ENCODE results near the gene TBC1D22A. TPM values are rescaled to one million over a fixed set of nuclear protein-coding genes. Genes with fewer than 3 reads are reported as not detected.

Gene TBC1D22A
- total and polyA plus RNA-seq, 2 donors: 11.8 to 25.7 TPM

GRCh38 chr22:47151064-47151463 lies 388.6 kb downstream of the TBC1D22A start:
- Histone ChIP-seq H3K36me3 (ENCODE audit: control insufficient read depth in 2 of 2, insufficient read depth in 2 of 2, low read length in 1 of 2) (peaks cover 0 to 7% of the 10 kb centered on the region in 2 donors), H3K27me3 (ENCODE audit: control insufficient read depth in 2 of 2, insufficient read depth in 1 of 2, low read length in 1 of 2) (no peaks in the 10 kb centered on the region), H3K9me3 (ENCODE audit: control insufficient read depth in 2 of 2, insufficient read depth in 1 of 2, low read length in 1 of 2) (peaks cover 0 to 5% of the 10 kb centered on the region in 2 donors), H3K27ac (ENCODE audit: low read depth in 1 of 2, low read length in 1 of 2) (no peak overlapping the region), H3K4me1 (ENCODE audit: control insufficient read depth in 2 of 2, insufficient read depth in 2 of 2, low read length in 2 of 2) (peaks cover 0 to 17% of the 10 kb centered on the region in 2 donors), H3K4me3 (ENCODE audit: low read length in 2 of 2) (no peak overlapping the region)
- no peak for DNase-seq (ENCODE audit: low read depth in 6 of 9, low spot score in 9 of 9)
- WGBS: 97% methylated on average over 19 of the region's 19 CpGs

DNA sequence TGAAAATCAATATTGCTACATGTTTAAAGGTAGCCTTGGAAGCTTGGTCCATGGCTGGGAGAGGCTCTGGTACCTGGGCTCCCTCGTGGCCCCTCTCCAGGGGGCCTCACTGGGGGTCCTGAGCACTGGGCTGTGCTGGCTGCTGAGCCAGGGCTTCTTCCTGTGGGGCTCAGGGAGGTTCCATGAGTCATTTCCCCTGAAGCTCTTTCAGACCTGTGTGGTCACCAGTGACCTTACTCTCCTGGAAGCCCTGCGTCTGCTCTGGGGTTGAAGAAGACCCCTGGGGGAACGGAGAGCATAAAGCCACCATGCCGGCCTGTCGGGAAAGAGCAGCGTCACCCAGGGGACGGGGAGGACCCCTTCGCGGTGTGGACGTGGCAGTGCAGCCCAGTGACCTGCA lies 389.0 kb downstream of the TBC1D22A start:
- Histone ChIP-seq H3K4me1 (ENCODE audit: control insufficient read depth in 2 of 2, insufficient read depth in 2 of 2, low read length in 2 of 2) (peaks cover 0 to 17% of the 10 kb centered on the region in 2 donors), H3K9me3 (ENCODE audit: control insufficient read depth in 2 of 2, insufficient read depth in 1 of 2, low read length in 1 of 2) (peaks cover 0 to 5% of the 10 kb centered on the region in 2 donors), H3K4me3 (ENCODE audit: low read length in 2 of 2) (no peak overlapping the region), H3K27me3 (ENCODE audit: control insufficient read depth in 2 of 2, insufficient read depth in 1 of 2, low read length in 1 of 2) (no peaks in the 10 kb centered on the region), H3K27ac (ENCODE audit: low read depth in 1 of 2, low read length in 1 of 2) (no peak overlapping the region), H3K36me3 (ENCODE audit: control insufficient read depth in 2 of 2, insufficient read depth in 2 of 2, low read length in 1 of 2) (peaks cover 0 to 5% of the 10 kb centered on the region in 2 donors)
- WGBS: 88% methylated on average over 10 of the region's 10 CpGs
- no peak for DNase-seq (ENCODE audit: low read depth in 6 of 9, low spot score in 9 of 9)

- Histone ChIP-seq H3K4me3 (ENCODE audit: low read length in 2 of 2) (no peak overlapping the region), H3K9me3 (ENCODE audit: control insufficient read depth in 2 of 2, insufficient read depth in 1 of 2, low read length in 1 of 2) (peaks cover 0 to 5% of the 10 kb centered on the region in 2 donors), H3K27ac (ENCODE audit: low read depth in 1 of 2, low read length in 1 of 2) (no peak overlapping the region), H3K36me3 (ENCODE audit: control insufficient read depth in 2 of 2, insufficient read depth in 2 of 2, low read length in 1 of 2) (peaks cover 0 to 4% of the 10 kb centered on the region in 2 donors), H3K27me3 (ENCODE audit: control insufficient read depth in 2 of 2, insufficient read depth in 1 of 2, low read length in 1 of 2) (no peaks in the 10 kb centered on the region), H3K4me1 (ENCODE audit: control insufficient read depth in 2 of 2, insufficient read depth in 2 of 2, low read length in 2 of 2) (peaks cover 0 to 24% of the 10 kb centered on the region in 2 donors)
- DNase-seq (ENCODE audit: low read depth in 6 of 9, low spot score in 9 of 9): no peak
- WGBS: 95% methylated on average over 17 of the region's 17 CpGs
Observed at GRCh38 chr22:47152236-47152635, 389.8 kb downstream of the TBC1D22A start.

DNA sequence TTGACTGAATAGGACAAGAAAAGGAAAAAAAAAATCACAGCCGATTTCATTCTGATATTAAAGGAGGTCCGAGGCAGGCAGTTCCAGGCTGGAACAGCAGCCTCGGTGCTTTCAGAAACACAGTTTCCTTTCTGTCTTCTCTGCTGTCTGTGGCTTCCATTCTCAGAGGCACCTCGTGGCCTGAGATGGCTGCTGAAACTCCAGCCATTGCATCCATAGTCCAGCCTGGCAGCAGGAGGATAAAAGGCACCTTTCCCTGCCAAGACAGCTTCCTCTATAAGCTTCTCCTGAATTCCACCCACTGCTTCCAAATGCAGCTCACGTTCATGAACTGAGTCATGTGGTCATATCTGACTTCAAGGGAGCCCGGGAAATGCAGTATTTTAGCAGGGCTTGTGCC lies 390.5 kb downstream of the TBC1D22A start:
- peaks cover 0 to 30% of the 10 kb centered on the region in 2 donors for H3K4me1 ChIP-seq (ENCODE audit: control insufficient read depth in 2 of 2, insufficient read depth in 2 of 2, low read length in 2 of 2)
- no peaks in the 10 kb centered on the region for H3K27me3 ChIP-seq (ENCODE audit: control insufficient read depth in 2 of 2, insufficient read depth in 1 of 2, low read length in 1 of 2)
- H3K36me3 ChIP-seq (ENCODE audit: control insufficient read depth in 2 of 2, insufficient read depth in 2 of 2, low read length in 1 of 2): peaks cover 0 to 4% of the 10 kb centered on the region in 2 donors
- H3K4me3 ChIP-seq (ENCODE audit: low read length in 2 of 2): no peak overlapping the region
- WGBS: 71% methylated on average over 6 of the region's 6 CpGs
- DNase-seq (ENCODE audit: low read depth in 6 of 9, low spot score in 9 of 9): no peak
- peaks cover 0 to 5% of the 10 kb centered on the region in 2 donors for H3K9me3 ChIP-seq (ENCODE audit: control insufficient read depth in 2 of 2, insufficient read depth in 1 of 2, low read length in 1 of 2)
- no peak overlapping the region for H3K27ac ChIP-seq (ENCODE audit: low read depth in 1 of 2, low read length in 1 of 2)

GRCh38 chr22:47153854-47154525 lies 391.5 kb downstream of the TBC1D22A start:
- H3K27ac ChIP-seq (ENCODE audit: low read depth in 1 of 2, low read length in 1 of 2): no peak overlapping the region
- H3K36me3 ChIP-seq (ENCODE audit: control insufficient read depth in 2 of 2, insufficient read depth in 2 of 2, low read length in 1 of 2): peaks cover 2 to 4% of the 10 kb centered on the region in 2 donors
- peaks cover 0 to 33% of the 10 kb centered on the region in 2 donors for H3K4me1 ChIP-seq (ENCODE audit: control insufficient read depth in 2 of 2, insufficient read depth in 2 of 2, low read length in 2 of 2)
- H3K4me3 ChIP-seq (ENCODE audit: low read length in 2 of 2): no peak overlapping the region
- no peaks in the 10 kb centered on the region for H3K27me3 ChIP-seq (ENCODE audit: control insufficient read depth in 2 of 2, insufficient read depth in 1 of 2, low read length in 1 of 2)
- H3K9me3 ChIP-seq (ENCODE audit: control insufficient read depth in 2 of 2, insufficient read depth in 1 of 2, low read length in 1 of 2): peaks cover 0 to 5% of the 10 kb centered on the region in 2 donors
- no peak for DNase-seq (ENCODE audit: low read depth in 6 of 9, low spot score in 9 of 9)
- WGBS: 93% methylated on average over 23 of the region's 23 CpGs

- Histone ChIP-seq H3K27ac (ENCODE audit: low read depth in 1 of 2, low read length in 1 of 2) (no peak overlapping the region), H3K4me3 (ENCODE audit: low read length in 2 of 2) (no peak overlapping the region), H3K9me3 (ENCODE audit: control insufficient read depth in 2 of 2, insufficient read depth in 1 of 2, low read length in 1 of 2) (peaks cover 0 to 5% of the 10 kb centered on the region in 2 donors), H3K4me1 (ENCODE audit: control insufficient read depth in 2 of 2, insufficient read depth in 2 of 2, low read length in 2 of 2) (peaks cover 0 to 33% of the 10 kb centered on the region in 2 donors), H3K27me3 (ENCODE audit: control insufficient read depth in 2 of 2, insufficient read depth in 1 of 2, low read length in 1 of 2) (no peaks in the 10 kb centered on the region), H3K36me3 (ENCODE audit: control insufficient read depth in 2 of 2, insufficient read depth in 2 of 2, low read length in 1 of 2) (peaks cover 3 to 11% of the 10 kb centered on the region in 2 donors)
- DNase-seq (ENCODE audit: low read depth in 6 of 9, low spot score in 9 of 9): no peak
- WGBS: 92% methylated on average over 19 of the region's 19 CpGs
Observed at GRCh38 chr22:47154621-47155081, 392.2 kb downstream of the TBC1D22A start.

- DNase-seq (ENCODE audit: low read depth in 6 of 9, low spot score in 9 of 9): no peak
- WGBS: 97% methylated on average over 31 of the region's 31 CpGs
- Histone ChIP-seq H3K27ac (ENCODE audit: low read depth in 1 of 2, low read length in 1 of 2) (no peak overlapping the region), H3K27me3 (ENCODE audit: control insufficient read depth in 2 of 2, insufficient read depth in 1 of 2, low read length in 1 of 2) (no peaks in the 10 kb centered on the region), H3K4me1 (ENCODE audit: control insufficient read depth in 2 of 2, insufficient read depth in 2 of 2, low read length in 2 of 2) (peaks cover 0 to 33% of the 10 kb centered on the region in 2 donors), H3K9me3 (ENCODE audit: control insufficient read depth in 2 of 2, insufficient read depth in 1 of 2, low read length in 1 of 2) (peaks cover 0 to 5% of the 10 kb centered on the region in 2 donors), H3K4me3 (ENCODE audit: low read length in 2 of 2) (no peak overlapping the region), H3K36me3 (ENCODE audit: control insufficient read depth in 2 of 2, insufficient read depth in 2 of 2, low read length in 1 of 2) (peaks cover 5 to 12% of the 10 kb centered on the region in 2 donors)
Observed at GRCh38 chr22:47155131-47155885, 392.9 kb downstream of the TBC1D22A start.

- DNase-seq (ENCODE audit: low read depth in 6 of 9, low spot score in 9 of 9): no peak
- 95% methylated on average over 9 of the region's 9 CpGs for WGBS
- Histone ChIP-seq H3K27me3 (ENCODE audit: control insufficient read depth in 2 of 2, insufficient read depth in 1 of 2, low read length in 1 of 2) (no peaks in the 10 kb centered on the region), H3K36me3 (ENCODE audit: control insufficient read depth in 2 of 2, insufficient read depth in 2 of 2, low read length in 1 of 2) (peaks cover 5 to 10% of the 10 kb centered on the region in 2 donors), H3K27ac (ENCODE audit: low read depth in 1 of 2, low read length in 1 of 2) (no peak overlapping the region), H3K4me1 (ENCODE audit: control insufficient read depth in 2 of 2, insufficient read depth in 2 of 2, low read length in 2 of 2) (peaks cover 0 to 37% of the 10 kb centered on the region in 2 donors), H3K9me3 (ENCODE audit: control insufficient read depth in 2 of 2, insufficient read depth in 1 of 2, low read length in 1 of 2) (peaks cover 0 to 5% of the 10 kb centered on the region in 2 donors), H3K4me3 (ENCODE audit: low read length in 2 of 2) (no peak overlapping the region)
Observed at GRCh38 chr22:47155912-47156311, 393.5 kb downstream of the TBC1D22A start.
